HG03064 (cell line): Measurements from ENCODE around the gene PCDHGB7.
A peak's percentile ranks its signal among the peaks of the same experiment; 100 is the strongest.
"Not testable (repeated sequence)": the region's sequence is repeated elsewhere in the genome, so short reads cannot be mapped to it uniquely, and the experiment has no call there.

Source experiments
- ATAC-seq: cut with Tn5 transposase; IDR thresholded peaks from one replicate; pipeline ENCODE4 v1.9.1; 2021; ENCODE audit warnings: low read depth; ENCODE audit not compliant: unreplicated experiment

Gene PCDHGB7

GRCh38 chr5:141417494-141418172 lies at the start of gene PCDHGB7:
PCDHGB7 (plus strand) TSS chr5:141417677; CDS start chr5:141417860, 183 bp downstream.
- ATAC-seq, result peak; percentile 74

GRCh38 chr5:141369994-141370848 lies 47.3 kb upstream of the PCDHGB7 start, which contains the start of gene PCDHGB3:
PCDHGB3 (plus strand) TSS chr5:141370242; CDS start chr5:141370395, 153 bp downstream.
- ATAC-seq, result peak; percentile 61

GRCh38 chr5:141371572-141372475 lies 45.7 kb upstream of the PCDHGB7 start:
- no peak for ATAC-seq

GRCh38 chr5:141373673-141374317 lies 43.7 kb upstream of the PCDHGB7 start, which contains the start of gene PCDHGA6:
PCDHGA6 (plus strand) TSS chr5:141373891; CDS start chr5:141374084, 193 bp downstream.
- ATAC-seq, result no peak

GRCh38 chr5:141374627-141375026 lies 42.9 kb upstream of the PCDHGB7 start:
- no peak for ATAC-seq

GRCh38 chr5:141375444-141376155 lies 41.9 kb upstream of the PCDHGB7 start:
- not testable (repeated sequence) for ATAC-seq

GRCh38 chr5:141382469-141383294 lies 34.8 kb upstream of the PCDHGB7 start, which contains the start of gene PCDHGA7:
PCDHGA7 (plus strand) TSS chr5:141382742; CDS start chr5:141382900, 158 bp downstream.
- no peak for ATAC-seq

- no peak for ATAC-seq
Measured at GRCh38 chr5:141383345-141383744, 34.1 kb upstream of the PCDHGB7 start.

GRCh38 chr5:141384471-141385267 lies 32.8 kb upstream of the PCDHGB7 start:
- ATAC-seq, result no peak

GRCh38 chr5:141387557-141388311 lies 29.7 kb upstream of the PCDHGB7 start, which contains the start of gene PCDHGB4:
PCDHGB4 (plus strand) TSS chr5:141387698; CDS start chr5:141387885, 187 bp downstream.
- ATAC-seq, result peak; percentile 87

- ATAC-seq, result no peak
Measured at GRCh38 chr5:141388661-141389060, 28.8 kb upstream of the PCDHGB7 start.

- ATAC-seq, result no peak
Measured at GRCh38 chr5:141389153-141390042, 28.1 kb upstream of the PCDHGB7 start.

GRCh38 chr5:141392429-141393198 lies 24.9 kb upstream of the PCDHGB7 start, which contains the start of gene PCDHGA8:
PCDHGA8 (plus strand) TSS chr5:141392633; CDS start chr5:141392814, 181 bp downstream.
- no peak for ATAC-seq

GRCh38 chr5:141393267-141393666 lies 24.2 kb upstream of the PCDHGB7 start:
- ATAC-seq, result no peak
